Activated naive CD4-positive, alpha-beta T cell treated with anti-CD3 and anti-CD28 coated beads, Interleukin-2, amount 50 U/mL, for 24 hours (primary cell): ENCODE data around the gene STK11.

Experiments
- H3K27ac Mint-ChIP-seq: one replicate; pipeline ENCODE4 v1.8.0; 2021; ENCODE audit warnings: mild to moderate bottlenecking, mixed read lengths
- H3K27me3 Mint-ChIP-seq: one replicate; pipeline ENCODE4 v1.8.0; 2021; ENCODE audit warnings: mixed read lengths
- H3K36me3 Mint-ChIP-seq: one replicate; pipeline ENCODE4 v1.8.0; 2021; ENCODE audit warnings: mixed read lengths
- H3K4me1 Mint-ChIP-seq: one replicate; pipeline ENCODE4 v1.8.0; 2021; ENCODE audit warnings: mixed read lengths
- H3K4me3 Mint-ChIP-seq: one replicate; pipeline ENCODE4 v1.8.0; 2021; ENCODE audit warnings: mild to moderate bottlenecking, mixed read lengths
- H3K9me3 Mint-ChIP-seq: one replicate; pipeline ENCODE4 v1.8.0; 2021; ENCODE audit warnings: mixed read lengths

The STK11 gene

GRCh38 chr19:1254081-1254527, 48.5 kb downstream of the STK11 start:
- Mint-ChIP-seq H3K36me3 (peaks cover 1% of the 10 kb centered on the region), H3K4me1 (peaks cover 28% of the 10 kb centered on the region), H3K27ac (no peak overlapping the region), H3K9me3 (no peaks in the 10 kb centered on the region), H3K4me3 (no peak overlapping the region), H3K27me3 (no peaks in the 10 kb centered on the region)

DNA sequence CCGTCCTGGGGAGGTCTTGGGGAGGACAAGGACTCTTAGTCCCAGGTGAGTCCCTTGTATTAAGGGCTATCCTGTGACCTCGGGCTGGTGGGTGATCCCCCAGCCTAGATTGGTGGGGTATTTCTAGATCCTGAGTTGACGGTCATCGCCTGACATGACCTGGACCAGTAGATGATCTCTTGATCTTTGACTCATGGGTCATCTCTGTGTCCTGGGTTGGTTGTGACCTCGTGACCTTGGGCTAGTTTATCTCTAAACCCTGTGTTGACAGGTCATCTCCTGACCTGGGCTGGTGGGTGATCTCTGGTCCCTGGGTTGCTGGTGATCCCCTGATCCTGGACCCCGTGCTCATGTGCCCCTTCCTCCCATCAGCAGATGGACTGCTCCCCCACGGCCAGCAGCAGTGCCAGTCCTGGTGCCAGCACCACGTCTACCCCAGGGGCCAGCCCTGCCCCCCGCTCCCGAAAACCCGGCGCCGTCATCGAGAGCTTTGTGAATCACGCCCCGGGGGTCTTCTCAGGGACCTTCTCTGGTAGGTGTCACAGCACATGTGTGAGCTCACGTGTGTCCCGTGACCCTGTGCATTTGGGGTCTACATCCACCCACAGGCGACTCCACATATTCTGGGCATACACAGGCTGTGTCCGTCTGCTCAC, 49.1 kb downstream of the STK11 start:
- H3K4me1 Mint-ChIP-seq, result peaks cover 30% of the 10 kb centered on the region
- H3K36me3 Mint-ChIP-seq, result peaks cover 1% of the 10 kb centered on the region
- H3K27me3 Mint-ChIP-seq, result no peaks in the 10 kb centered on the region
- no peaks in the 10 kb centered on the region for H3K9me3 Mint-ChIP-seq
- H3K4me3 Mint-ChIP-seq, result no peak overlapping the region
- peak overlapping the region; percentile 83 for H3K27ac Mint-ChIP-seq

DNA sequence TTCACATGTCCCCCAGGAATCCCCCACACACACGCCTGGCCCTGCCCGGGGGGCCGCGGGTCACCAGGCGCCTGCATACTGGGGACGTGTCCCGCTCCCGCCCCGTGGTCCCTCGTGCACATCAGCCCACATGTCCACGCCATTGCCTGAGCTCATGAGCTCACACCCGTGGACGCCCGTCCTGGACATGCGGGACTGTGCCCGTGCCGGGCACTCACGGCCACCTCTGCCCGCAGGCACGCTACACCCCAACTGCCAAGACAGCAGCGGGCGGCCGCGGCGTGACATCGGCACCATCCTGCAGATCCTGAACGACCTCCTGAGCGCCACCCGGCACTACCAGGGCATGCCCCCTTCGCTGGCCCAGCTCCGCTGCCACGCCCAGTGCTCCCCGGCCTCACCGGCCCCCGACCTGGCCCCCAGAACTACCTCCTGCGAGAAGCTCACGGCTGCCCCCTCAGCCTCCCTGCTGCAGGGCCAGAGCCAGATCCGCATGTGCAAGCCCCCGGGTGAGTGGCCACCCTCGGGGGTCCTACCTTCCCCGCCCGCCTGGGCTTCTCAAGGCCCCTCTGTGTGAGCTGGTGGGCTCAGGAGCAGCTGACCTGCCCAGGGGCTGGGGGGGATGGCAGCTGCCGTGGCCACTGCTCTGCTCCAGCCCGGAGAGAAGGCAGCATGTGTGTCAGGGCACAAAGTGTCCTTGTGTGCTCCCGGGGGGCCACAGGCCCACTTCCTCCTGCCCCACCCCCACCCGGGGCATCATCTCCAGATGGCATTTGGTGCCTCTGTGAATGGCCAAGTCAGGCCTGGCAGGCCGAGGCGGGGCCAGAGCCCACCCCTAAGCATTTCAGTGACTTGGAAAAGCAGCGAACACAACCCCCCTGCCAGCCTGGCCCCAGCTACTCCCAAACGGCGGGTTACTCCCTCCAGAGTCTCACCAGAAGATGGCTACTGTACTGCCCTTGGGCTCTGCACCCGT, 49.9 kb downstream of the STK11 start:
- H3K4me1 Mint-ChIP-seq, result peaks cover 35% of the 10 kb centered on the region

DNA sequence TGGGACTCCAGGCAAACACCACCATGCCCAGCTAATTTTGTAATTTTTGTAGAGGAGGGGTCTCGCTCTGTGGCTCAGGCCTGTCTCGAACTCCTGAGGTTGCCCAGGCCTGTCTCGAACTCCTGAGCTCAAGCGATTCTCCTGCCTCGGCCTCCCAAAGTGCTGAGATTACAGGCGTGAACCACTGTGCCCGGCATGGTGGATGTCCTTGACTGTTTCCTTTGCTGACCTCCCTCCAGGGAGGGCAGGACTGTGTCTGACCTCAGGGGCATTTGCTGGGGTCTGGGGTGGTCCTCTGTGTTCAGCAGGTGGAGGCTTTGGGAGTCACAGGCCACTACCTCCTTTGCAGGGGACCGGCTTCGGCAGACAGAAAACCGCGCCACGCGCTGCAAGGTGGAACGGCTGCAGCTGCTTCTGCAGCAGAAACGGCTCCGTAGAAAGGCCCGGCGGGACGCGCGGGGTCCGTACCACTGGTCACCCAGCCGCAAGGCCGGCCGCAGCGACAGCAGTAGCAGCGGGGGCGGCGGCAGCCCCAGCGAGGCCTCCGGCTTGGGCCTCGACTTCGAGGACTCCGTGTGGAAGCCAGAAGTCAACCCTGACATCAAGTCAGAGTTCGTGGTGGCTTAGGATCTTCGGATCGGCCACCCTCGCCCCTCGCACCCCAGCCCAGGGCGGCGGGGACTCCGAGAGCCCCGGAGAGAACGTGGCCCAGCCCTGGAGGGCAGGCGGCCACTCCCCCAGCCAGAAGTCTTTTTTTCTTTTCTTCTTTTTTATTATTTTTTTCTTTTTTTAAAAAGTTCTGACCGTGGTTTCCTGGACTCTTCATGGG, 51.3 kb downstream of the STK11 start:
- Mint-ChIP-seq H3K27ac (no peak overlapping the region), H3K36me3 (peaks cover 1% of the 10 kb centered on the region), H3K27me3 (no peaks in the 10 kb centered on the region), H3K4me1 (peaks cover 42% of the 10 kb centered on the region), H3K4me3 (peak overlapping the region; percentile 30), H3K9me3 (no peaks in the 10 kb centered on the region)

More for the DNA sequence above, 49.9 kb downstream of the STK11 start:
- no peak overlapping the region for H3K4me3 Mint-ChIP-seq
- peak overlapping the region; percentile 83 for H3K27ac Mint-ChIP-seq
- peaks cover 1% of the 10 kb centered on the region for H3K36me3 Mint-ChIP-seq
- H3K9me3 Mint-ChIP-seq, result no peaks in the 10 kb centered on the region
- no peaks in the 10 kb centered on the region for H3K27me3 Mint-ChIP-seq

GRCh38 chr19:1257475-1258162, 52.0 kb downstream of the STK11 start:
- peaks cover 46% of the 10 kb centered on the region for H3K4me1 Mint-ChIP-seq
- no peaks in the 10 kb centered on the region for H3K9me3 Mint-ChIP-seq
- peak overlapping the region; percentile 35 for H3K27ac Mint-ChIP-seq
- H3K27me3 Mint-ChIP-seq, result no peaks in the 10 kb centered on the region
- H3K4me3 Mint-ChIP-seq, result peak overlapping the region; percentile 30
- peaks cover 1% of the 10 kb centered on the region for H3K36me3 Mint-ChIP-seq

DNA sequence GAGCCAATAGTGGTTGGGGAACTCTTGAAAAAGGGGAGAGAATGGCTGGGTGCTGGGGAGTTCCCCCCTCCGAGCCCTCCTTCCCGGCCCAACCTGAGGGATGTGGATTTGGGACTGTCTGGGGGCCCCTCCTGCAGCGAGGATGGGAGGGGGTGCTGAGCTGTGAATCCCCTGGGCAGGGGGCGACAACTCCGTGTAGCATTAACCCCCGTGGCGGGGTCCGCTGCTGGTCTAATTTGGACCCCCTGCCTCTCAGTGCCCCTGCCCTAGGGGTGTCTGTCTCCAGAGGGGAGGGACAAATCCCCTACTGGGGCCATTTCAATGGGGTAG, 52.5 kb downstream of the STK11 start:
- Mint-ChIP-seq H3K27me3 (no peaks in the 10 kb centered on the region), H3K9me3 (no peaks in the 10 kb centered on the region), H3K4me1 (peaks cover 51% of the 10 kb centered on the region), H3K4me3 (peak overlapping the region; percentile 30), H3K36me3 (peaks cover 1% of the 10 kb centered on the region), H3K27ac (no peak overlapping the region)

GRCh38 chr19:1258707-1259205, 53.2 kb downstream of the STK11 start:
- H3K9me3 Mint-ChIP-seq, result no peaks in the 10 kb centered on the region
- H3K36me3 Mint-ChIP-seq, result peaks cover 1% of the 10 kb centered on the region
- H3K4me3 Mint-ChIP-seq, result peak overlapping the region; percentile 86
- H3K27me3 Mint-ChIP-seq, result no peaks in the 10 kb centered on the region
- H3K27ac Mint-ChIP-seq, result peak overlapping the region; percentile 92
- H3K4me1 Mint-ChIP-seq, result peaks cover 50% of the 10 kb centered on the region

DNA sequence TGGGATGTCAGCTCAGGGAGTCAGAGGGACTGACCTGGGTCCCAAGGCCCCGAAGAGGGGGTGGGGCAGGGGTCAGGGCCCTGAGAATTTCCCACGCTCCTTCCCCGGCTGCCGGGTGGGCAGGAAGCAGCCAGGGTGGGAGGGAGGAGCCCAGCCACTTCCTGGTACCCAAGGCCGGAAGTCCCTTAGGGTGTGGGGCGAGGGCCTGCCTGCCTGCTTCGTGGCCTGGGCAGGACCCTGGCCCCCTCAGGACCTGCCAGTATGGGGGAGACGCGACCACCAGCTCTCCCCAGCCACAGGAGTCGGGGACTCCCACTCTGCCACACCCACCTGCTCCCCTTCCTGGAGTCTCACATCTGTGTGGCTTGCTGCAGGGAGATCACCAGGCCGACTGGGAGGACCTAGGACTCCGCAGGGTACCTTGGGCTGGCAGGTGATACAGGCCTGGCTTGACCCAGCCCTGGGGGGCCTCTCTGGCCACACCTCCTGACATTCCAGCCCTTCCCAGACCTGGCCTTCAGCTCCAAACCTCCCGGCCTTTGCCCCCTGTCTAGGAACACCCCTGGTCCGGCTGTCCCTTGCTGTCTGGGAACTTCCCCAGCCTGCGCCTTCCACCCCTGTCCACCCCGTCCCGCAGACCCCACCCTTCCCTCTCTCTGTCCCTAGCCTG, 53.8 kb downstream of the STK11 start:
- H3K27me3 Mint-ChIP-seq, result no peaks in the 10 kb centered on the region

DNA sequence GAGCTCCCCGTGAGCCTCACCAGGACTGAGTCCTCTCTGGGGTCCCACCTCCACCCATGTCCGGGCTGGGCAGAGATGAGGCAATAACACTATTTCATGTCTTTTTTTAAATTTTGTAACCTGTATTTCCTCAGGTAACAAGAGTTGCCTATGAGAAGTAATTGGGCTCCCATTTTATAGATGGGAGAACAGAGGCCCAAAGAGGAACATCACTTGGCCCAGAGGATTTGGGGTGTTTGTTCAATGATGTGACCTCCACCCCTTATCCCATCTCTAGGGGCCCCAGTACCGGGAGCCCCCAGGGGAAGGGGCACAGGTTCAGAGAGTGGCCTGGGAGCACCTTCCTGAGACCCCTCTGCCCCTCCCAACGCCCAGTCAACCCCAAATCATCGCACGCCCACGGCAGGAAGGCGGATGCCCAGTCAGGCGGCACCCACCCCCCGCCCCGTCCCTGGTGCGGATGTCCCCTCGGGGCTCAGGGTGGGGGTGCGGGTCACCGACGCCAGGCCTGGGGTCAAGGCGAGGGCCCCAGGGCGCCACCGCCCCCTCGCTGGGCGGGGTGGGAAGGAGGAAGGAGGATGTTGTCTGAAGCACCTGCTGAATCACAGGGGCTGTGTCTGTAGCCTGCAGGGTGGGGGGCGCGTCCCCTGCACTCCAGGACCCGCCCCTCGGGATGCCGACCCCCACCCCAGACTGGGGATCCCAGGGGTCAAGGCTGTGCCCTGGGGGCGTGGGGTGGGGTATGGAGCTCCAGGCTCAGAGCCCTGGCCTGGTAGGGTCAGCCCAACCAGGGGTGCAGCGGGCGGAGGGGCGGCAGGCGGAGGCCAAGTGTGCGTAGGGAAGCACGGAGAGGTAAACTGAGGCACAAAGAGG, 54.5 kb downstream of the STK11 start:
- Mint-ChIP-seq H3K27ac (peak overlapping the region; percentile 92), H3K4me3 (peak overlapping the region; percentile 86), H3K4me1 (peaks cover 48% of the 10 kb centered on the region), H3K36me3 (peaks cover 1% of the 10 kb centered on the region), H3K9me3 (no peaks in the 10 kb centered on the region), H3K27me3 (no peaks in the 10 kb centered on the region)

More for the DNA sequence above, 53.8 kb downstream of the STK11 start:
- H3K4me3 Mint-ChIP-seq, result peak overlapping the region; percentile 86
- no peaks in the 10 kb centered on the region for H3K9me3 Mint-ChIP-seq
- H3K27ac Mint-ChIP-seq, result peak overlapping the region; percentile 92
- H3K4me1 Mint-ChIP-seq, result peaks cover 50% of the 10 kb centered on the region
- peaks cover 1% of the 10 kb centered on the region for H3K36me3 Mint-ChIP-seq

GRCh38 chr19:1260749-1261537, 55.4 kb downstream of the STK11 start:
- H3K4me3 Mint-ChIP-seq, result peak overlapping the region; percentile 96
- H3K27me3 Mint-ChIP-seq, result no peaks in the 10 kb centered on the region
- no peaks in the 10 kb centered on the region for H3K9me3 Mint-ChIP-seq
- peak overlapping the region; percentile 88 for H3K27ac Mint-ChIP-seq
- H3K36me3 Mint-ChIP-seq, result peaks cover 1% of the 10 kb centered on the region
- peaks cover 54% of the 10 kb centered on the region for H3K4me1 Mint-ChIP-seq

GRCh38 chr19:1261538-1261797, 55.9 kb downstream of the STK11 start:
- H3K4me1 Mint-ChIP-seq, result peaks cover 55% of the 10 kb centered on the region

DNA sequence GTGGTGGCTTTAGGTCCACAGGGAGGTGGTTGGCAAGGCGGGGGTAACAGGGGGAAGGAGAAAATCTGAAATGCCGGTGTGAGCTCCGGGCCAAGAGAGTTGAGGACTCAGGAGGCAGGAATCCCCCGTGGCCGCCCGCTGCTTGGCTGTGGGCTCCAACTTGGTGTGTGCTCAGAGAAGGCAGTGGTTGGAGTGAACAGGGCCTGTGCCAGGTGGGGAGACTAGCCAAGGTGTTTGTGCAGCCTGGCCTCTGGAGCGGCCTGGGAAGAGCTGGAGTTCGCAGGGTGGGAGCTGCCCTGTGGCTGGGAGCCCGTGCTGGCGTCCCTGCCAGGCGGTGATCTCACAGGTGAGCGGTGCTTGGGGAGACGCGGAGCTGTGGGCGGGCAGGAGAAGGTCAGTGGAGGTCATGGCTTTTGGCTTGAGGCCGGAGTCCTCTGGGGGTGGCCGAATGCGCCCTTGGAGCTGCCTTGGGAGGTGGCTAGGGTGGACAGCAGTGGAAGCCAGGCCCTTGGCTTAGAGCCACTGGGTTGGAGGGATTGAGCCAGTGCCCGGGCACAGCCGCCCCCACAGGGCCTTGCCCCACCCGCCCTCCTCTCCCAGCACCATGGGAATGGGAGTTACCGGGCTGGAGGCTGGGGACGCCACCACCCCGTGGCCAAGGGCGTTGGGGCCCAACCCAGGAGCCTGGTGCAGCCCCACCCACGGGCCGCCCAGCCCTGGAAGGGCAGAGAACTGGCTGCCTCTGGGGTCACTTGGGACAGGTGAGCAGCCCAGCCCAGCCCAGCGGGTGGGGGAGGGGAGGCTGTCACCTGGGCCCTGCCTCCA, 56.4 kb downstream of the STK11 start:
- Mint-ChIP-seq H3K27ac (peak overlapping the region; percentile 88), H3K4me3 (peak overlapping the region; percentile 96), H3K4me1 (peaks cover 55% of the 10 kb centered on the region), H3K9me3 (no peaks in the 10 kb centered on the region), H3K36me3 (peaks cover 1% of the 10 kb centered on the region), H3K27me3 (no peaks in the 10 kb centered on the region)

More at GRCh38 chr19:1261538-1261797, 55.9 kb downstream of the STK11 start:
- Mint-ChIP-seq H3K9me3 (no peaks in the 10 kb centered on the region), H3K4me3 (peak overlapping the region; percentile 96), H3K27me3 (no peaks in the 10 kb centered on the region), H3K27ac (peak overlapping the region; percentile 88), H3K36me3 (peaks cover 1% of the 10 kb centered on the region)
